NCI-H524 (cell line): ENCODE results near the gene ZNF597.
"Not testable (repeated sequence)": the region's sequence is repeated elsewhere in the genome, so short reads cannot be mapped to it uniquely, and the experiment has no call there.

Source experiments
- DNase-seq, 2 experiments: peaks; one replicate each; lab custom pipeline; 2025; lab: John Stamatoyannopoulos, UW

The ZNF597 gene

DNA sequence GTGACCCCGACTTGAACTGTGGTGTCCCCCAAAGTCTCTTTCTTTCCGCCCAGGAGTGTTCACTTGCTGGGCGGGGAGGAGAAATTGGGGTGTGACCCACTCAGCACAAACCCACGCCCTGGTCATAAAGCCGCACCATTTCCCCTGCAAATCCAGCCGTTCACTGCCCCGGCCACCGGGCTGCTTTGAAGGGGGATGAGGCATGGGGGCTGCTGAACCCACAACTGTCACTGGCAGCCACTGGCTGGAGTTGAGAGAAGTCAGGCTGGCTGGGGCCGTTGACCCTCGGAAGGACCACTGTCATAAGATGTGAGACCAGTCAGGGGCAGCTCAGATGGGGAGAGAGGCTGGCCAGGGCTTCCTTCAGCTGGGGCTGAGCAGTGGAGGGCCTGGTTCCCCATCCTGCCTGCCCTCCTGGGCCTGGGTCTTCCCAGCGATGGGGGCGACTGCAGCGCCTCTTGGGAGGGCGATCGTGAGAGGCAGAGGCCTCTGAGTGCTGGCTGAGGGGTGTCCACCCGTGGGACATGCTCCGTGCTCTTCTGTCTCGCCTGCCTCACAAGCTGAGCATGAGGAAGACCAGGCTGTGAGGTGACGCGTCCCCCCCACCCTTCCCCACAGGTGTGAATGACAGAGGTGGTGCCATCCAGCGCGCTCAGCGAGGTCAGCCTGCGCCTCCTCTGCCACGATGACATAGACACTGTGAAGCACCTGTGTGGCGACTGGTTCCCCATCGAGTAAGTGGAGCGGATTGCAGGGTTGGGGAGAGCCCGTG is 32.5 kb upstream of the ZNF597 start:
- no peak for DNase-seq

DNA sequence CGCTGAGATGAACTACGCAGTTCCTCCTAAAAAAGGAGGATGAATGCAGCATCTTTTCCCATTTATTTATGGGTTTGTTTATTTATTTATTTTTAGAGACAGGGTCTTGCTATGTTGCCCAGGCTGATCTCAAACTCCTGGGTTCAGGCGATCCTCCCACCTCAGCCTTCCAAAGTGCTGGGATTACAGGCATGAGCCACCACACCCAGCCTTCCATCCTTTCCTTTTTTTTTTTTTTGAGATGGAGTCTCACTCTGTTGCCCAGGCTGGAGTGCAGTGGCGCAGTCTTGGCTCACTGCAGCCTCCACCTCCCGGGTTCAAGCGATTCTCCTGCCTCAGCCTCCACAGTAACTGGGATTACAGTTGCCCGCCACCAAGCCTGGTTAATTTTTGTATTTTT is 31.6 kb upstream of the ZNF597 start:
- DNase-seq, result not testable (repeated sequence)

DNA sequence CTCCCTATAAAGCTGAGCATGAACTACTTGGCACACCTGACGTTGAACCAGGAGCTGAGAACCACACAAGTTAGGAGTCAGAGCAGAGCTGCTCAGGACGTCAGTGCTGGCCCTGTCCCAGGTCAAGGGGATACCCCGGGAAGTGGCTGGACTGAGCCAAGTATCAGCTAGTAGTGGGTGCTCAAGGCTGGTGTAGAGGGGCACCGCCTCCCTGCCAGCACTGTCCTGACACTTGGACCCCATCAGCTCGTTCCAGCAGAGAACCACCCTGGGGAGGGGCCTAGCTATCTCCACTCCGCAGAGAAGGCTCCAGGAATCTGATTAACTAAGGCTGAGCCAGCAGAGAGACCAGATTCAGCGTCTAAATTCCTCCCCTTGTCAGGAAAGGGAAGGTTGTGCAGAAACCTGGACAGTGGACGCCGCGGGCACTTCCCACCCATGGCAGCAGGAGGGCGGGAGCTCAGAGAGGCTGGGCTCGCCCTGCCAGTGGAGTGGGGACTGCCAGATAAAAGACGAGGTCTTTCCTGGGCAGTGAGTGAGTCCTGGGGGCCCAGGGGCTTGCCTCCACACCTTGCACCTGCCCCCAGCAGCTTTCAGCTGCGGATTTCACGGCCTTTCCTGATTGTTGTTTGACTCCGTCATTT is 31.0 kb upstream of the ZNF597 start:
- DNase-seq, result no peak

DNA sequence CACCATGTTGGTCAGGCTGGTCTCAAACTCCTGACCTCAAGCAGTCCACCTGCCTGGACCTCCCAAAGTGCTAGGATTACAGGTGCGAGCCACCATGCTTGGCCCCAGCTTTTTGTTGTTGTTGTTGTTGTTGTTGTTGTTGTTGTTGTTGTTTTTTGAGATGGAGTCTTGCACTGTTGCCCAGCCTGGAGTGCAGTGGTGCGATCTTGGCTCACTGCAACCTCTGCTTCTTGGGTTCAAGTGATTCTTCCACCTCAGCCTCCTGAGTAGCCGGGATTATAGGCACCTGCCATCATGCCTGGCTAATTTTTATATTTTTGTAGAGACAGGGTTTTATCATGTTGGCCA is 30.3 kb upstream of the ZNF597 start:
- not testable (repeated sequence) for DNase-seq

DNA sequence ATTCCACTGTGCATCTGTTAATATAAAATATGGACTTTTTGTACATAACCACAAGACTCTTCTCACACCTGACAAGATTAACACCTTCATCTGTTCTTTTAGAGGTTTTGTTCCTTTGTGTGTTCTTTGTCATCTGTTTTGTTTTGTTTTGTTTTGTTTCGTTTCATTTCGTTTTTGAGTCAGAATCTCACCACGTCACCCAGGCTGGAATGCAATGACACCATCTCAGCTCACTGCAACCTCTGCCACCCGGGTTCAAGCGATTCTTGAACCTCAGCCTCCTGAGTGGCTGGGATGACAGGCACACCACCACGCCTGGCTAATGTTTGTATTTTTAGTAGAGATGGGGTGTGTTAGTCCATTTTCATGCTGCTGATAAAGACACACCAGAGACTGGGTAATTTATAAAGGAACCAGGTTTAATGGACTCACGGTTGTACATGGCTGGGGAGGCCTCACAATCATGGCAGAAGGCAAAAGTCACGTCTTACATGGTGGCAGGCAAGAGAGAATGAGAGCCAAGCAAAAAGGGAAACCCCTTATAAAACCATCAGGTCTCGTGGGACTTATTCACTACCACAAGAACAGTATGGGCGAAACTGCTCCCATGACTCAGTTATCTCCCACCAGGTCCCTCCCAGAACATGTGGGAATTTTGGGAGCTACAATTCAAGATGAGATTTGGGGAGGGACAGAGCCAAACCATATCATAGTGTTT is 29.7 kb upstream of the ZNF597 start:
- DNase-seq, result no peak

DNA sequence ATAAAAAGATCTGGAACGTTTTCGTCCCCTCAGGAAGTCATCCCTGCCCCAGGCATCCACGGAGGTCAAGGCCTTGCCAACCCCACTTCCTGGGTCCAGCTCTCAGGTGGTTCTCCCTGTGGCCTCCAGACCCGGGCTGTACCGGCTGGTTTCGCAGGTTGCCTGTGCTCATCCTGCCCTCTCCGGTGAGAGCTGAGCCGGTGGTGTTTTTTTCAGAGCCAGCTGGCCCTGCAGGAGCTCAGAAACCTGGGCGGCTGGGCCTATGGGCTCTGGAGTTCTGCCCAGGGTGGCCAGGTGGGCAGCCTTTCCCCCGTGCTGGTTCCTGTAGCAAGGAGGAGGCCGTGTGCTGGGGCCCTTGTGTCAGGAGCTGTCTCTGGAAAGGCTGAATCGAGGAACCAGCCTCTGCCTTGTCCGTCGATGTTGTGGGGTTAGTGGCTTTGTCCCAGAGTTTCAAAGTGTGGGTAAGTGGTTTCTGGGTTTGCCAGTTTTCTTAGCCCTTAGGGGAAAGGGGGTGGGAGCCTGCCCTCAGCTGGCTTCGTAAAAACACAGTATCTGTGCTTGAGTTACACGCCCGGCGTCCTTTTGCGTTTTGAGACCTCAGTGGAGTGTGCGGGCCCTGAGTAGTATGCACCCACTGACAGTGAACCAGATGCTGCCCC is 28.3 kb upstream of the ZNF597 start:
- no peak for DNase-seq

DNA sequence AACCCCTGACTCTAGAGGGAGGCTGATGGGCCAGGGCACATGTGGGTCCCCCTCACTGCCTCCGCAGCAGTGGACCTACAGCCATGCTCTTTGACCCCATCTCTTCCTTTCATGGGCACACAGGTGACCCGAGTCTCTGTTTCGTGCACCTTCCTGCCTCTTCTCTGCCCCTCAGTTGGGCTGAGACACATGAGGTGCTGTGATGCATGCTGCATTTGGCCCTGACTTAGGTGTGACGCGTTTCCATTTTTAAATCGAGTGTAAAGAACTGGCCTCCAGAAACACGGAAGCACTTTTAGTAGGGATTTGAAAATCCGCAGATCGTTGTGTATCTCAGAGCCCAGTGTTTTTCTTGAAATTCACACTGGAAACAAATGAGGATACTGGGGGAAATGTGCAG is 27.4 kb upstream of the ZNF597 start:
- DNase-seq, result no peak

DNA sequence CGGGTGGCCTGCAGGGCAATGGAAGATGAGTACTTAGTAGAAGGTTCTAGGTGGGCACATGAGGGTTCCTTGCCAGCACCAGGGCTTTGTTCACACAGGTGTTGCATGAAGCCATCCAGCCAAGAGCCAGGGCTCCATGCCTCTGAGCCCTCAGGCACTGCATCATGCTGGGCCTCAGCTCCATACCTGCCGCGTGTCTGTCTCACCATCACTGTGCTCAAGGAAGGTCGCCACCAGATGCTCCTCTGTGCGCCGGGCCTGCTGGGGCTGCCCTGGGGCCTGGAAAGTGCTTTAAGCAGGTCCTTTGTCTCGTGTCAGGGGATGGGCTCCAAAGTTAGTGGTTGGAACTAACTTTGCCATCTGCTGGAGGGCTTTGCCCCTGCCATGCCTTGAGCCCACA is 26.4 kb upstream of the ZNF597 start:
- no peak for DNase-seq

DNA sequence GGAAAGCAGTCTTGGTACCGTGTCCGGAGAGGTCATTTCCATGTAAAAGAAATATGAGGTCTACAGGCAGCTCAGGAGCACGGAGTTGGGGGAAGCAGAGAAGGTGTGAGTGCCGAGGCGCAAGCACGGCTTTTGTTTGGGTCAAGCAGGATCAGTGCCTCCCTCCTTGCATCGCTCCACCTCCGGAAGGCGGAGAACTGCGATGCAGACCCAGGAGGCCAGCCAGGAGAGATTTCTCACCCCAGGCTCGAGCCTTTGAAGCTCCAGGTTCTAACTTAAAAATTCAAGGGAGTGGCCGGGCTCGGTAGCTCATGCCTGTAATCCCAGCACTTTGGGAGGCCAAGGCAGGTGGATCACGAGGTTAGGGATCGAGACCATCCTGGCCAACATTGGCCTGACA is 25.2 kb upstream of the ZNF597 start:
- DNase-seq, result no peak

DNA sequence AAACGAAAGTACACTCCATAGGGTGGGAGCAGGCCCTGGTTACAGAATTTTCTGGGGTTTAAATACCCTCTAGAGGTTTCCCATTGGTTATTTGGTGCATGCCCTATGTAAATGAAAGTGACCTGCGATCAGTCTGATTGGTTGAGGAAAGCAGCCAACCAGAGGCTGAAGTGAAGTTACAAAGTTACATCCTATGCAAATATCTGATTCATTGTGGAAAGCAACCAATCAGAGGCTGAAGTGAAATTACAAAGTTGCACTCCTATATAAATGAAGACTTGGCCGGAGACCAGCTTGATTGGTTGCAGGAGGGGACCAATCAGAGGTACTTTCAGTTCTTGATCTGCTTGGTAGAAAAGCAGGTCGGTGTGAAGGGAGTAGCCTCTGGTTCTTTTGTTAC is 24.6 kb upstream of the ZNF597 start:
- DNase-seq, result no peak

DNA sequence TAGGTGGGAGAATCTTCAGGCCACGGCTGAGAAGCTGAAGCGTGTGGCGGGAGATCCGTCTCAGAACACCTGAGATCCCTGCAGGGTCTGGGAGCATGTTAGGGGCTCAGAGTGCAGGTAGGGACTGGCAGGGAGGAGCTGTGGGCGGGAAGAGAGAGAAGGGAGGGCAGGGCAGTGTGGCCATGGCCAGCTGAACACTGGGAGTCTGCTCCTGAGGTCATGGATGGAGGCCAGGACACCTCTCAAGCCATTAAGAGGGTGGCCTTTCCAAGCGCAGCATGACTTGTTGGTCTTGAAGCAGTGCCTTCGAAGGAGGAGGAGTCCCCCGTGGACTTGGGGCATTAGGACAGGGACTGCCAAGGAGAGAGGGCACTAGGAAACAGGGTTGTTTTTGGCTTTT is 23.9 kb upstream of the ZNF597 start:
- DNase-seq, result no peak

DNA sequence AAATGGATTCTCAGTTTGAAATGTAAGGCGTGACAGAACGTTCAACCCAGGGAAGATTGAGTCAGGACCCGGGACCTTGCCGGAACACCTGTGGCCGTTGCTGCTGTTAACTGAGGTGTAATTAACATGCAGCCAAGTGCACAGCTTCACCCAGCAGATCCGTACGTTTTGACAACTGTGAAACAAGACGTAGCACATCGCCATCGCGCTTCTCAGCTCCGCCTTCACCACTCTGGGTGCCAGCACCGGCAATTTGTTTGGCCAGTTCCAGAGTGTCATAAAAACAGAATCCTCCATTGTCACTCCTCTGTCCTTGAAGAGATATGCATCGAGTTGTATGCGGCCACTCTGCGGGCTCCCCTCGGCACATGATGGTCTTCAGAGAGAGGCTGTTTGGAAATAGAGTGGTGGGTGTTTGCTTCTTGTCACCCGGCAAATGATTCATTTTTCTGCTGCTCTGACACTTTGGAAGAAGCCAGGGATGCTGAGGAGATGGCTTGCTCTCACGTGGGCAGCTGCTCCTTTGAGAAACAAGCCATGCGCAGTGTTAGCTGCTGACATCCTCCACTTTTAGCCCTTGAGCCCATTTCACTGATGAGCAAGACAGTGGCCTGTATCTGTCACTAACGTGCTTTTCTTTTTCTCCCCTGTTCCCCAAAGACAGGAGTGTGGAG is 22.7 kb upstream of the ZNF597 start:
- DNase-seq, result no peak

DNA sequence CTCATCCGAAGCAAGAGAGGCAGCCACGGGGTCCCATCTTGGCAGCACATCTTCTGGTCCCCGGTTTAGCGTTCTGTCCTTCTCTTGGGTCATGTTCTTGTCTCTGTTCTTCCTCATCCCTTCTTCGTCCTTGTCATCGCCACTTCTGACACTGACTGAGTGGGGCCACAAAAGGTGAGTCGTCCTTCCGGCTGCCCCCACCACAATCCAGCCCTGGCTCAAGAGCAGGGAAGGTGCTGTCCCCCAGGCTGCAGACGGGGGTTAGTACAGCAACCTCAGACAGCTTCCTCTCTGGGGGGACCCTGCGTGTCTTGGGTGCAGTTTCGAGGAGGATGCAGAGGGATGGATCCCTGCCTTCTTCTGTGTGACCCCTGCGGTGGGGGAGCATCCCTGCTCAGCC is 22.0 kb upstream of the ZNF597 start:
- no peak for DNase-seq

DNA sequence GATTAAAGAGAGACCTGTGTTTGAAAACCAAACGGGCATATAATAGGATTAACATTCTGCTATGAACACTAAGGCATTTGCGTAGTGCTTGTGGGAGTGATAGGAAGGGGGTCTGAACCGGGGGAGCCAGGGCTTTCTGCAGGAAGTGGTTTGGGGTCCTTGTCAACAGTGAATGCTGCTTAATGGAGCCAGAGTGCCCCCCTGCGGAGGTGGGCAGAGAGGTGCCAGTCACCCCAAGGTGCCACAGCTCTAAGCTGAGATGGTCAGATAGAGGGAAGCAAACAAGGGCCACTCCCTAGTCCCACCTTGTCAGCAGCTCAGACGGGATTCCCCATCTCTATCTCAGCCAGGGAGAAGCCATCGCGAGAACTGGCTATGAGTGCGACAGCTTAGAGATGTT is 17.8 kb upstream of the ZNF597 start:
- no peak for DNase-seq

DNA sequence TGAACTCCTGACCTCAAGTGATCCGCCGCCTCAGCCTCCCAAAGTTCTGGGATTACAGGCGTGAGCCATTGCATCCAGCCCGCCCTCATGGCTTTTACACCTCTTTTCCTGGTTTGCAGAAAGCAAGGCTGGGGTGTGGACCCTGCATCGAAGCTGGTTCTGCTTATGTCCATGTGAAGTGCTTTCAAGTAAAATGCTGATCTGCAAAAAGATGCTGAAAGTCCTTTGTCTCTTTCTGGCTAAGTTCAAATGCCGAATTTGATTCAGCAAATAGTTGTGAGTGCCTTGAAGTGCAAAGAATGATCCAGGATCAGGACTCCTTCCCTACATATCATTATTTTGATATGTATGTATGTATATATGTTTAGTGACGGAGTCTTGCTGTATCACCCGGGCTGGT is 17.3 kb upstream of the ZNF597 start:
- no peak for DNase-seq

DNA sequence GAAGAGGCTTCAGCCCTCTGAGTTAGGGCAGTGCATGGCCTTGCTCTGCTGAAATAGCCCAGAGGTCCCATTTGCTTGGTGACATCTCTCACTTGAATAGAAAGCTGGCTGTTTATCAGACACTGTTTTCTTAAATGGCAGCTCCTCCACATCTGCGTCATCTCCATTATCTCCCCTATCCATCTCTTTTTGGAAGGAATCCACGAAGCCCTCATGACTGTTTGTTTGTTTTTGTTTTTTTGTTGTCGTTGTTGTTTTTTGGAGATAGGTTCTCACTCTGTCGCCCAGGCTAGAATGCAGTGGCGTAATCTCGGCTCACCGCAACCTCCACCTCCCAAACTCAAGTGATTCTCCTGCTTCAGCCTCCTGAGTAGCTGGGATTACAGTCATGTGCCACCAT is 16.8 kb upstream of the ZNF597 start:
- DNase-seq, result no peak

DNA sequence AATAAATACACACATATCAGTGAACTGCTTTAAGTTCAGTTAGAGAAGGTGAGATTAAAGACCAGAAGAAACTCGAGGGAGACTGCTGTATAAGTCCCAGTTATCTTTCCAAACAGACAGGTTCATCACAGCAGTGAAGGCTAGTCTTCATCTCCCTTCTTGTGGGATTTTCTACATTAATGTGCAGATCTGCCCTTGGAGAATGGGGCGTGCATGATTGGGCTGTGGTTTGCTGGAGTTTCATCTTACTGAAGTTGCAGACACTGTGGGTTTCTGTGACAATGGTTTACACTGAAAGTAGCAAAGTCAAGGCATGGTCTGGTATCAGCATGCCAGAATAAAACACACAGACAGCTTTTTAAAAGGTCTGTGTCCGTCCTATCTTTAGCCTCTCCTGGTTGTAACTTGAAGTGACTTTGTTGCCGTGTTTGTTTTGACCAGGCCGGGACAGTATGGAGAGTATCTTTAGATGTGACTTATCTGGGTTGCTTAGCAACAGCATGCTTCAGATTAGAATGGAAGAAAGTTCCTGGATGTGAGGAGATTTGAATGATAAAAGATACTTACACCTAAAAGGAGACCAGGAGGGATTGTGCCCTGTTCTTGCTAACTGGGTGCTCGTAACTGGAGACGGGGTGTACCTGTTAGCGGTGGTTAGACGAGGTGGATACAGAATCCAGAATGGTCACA is 16.2 kb upstream of the ZNF597 start:
- DNase-seq, result no peak

DNA sequence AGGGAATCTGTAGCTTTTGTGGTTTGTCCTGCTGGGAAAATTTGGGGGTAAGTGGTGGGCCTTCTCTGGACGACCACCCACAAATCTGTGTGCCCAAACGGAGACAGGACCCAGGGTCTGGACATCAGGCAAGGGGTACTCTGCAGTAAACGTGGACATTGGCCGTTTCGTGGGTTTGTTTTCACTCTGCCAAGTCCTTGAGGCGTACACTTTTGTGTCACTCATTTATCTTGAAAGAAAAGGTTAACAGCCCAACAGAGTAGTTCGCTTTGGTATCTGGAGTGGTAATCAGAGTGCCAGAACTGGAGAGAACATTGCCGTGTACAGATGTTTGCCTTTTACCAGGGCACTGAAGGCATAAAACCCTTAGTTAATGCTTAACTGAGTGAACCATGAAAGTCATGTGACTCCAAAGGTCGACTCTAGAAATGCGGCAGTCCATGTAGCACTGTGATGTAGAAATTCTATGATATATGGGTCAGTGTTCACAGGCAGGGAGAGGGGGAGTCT is 15.6 kb upstream of the ZNF597 start:
- no peak for DNase-seq

DNA sequence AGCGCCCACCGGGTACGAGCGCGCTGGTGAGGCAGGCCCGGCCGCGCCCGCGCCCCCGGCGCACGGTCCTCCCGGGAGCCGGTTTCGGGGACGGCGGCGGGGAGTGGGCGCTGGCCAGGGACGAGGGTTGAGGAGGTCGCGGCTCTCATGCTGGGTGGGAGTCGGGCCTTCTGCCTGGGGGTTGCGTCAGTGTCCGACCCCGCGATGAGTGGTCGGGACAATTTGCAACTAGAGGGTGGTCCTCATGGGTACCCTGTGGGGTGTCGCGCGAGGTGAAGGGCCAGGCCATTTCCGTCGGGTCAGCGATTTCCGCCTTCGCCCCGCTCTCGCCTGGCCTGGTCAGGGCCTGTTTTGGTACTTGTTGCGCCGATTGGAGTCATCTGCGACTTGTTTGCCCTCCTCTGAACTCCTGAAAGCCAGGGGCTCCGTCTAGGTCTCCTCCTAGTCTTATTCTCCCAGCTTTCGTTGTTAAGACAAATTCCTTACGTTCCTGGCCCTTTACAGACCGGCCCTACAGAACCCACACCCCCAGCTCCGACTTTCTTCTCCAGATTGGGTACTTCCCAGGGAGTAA is 15.1 kb upstream of the ZNF597 start:
- DNase-seq, result no peak

DNA sequence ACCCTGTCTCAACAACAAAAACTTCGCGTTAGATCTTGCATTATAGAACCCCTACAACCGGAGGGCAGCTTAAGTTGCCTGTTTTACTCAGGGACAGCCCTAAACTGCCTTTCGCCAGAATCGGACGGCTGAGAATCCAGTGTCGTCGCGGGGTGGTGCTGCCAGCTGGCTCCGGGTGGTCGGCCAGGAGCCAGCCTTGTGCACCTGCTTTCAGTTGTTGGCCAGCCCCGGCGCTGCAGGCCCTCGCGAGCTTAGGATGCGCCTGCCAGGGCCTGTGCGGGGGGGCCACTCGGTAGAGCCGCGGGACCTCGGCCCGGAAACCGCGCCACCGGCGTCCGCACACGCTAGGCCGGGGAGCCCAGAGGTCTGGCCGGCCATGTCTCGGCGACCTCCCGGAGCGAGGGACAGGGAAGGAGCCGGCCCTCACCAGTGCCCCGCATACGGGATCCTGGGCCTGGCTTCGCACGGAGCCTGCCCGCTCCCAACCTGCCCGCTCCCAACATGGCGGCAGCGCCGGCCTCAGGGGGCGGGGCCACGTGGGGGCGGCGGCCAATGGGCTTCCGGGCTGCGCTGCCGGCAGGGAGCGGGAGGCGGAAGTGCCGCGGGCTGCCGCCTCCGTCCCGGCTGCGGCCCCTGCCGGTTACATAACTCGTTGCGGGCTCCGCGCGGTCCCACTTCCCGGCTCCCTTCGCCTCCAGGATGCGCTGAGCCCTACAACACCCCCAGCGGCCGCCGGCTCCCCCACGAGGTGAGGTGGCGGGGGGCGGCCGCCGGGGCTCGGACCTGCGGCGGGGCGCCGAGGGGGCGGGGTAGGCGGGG is 14.3 kb upstream of the ZNF597 start:
- DNase-seq, result peak; percentile 78 to 89
